Ureter (tissue), 1 donor: ENCODE measurements around the gene RHBDF1. TPM values are rescaled to one million over a fixed set of nuclear protein-coding genes. Genes with fewer than 3 reads are reported as not detected.
"Not testable (repeated sequence)": the region's sequence is repeated elsewhere in the genome, so short reads cannot be mapped to it uniquely, and the experiment has no call there.

Source experiments
- DNase-seq: peaks from one replicate; pipeline ENCODE4 v3.0.0-alpha.2; 2020; ENCODE audit warnings: low spot score
- total RNA-seq: library from RNA; stranded (reverse); gene quantifications from one replicate; pipeline ENCODE4 v1.2.4, GENCODE V29; 2023
- donor health status: DM: yes; HTN: yes; CAD: no.

RHBDF1 gene
- total RNA-seq, 1 donor from 2014 or later: 49.0 TPM

GRCh38 chr16:36336-36984 lies 36.0 kb downstream of the RHBDF1 start:
- DNase-seq: no peak

DNA sequence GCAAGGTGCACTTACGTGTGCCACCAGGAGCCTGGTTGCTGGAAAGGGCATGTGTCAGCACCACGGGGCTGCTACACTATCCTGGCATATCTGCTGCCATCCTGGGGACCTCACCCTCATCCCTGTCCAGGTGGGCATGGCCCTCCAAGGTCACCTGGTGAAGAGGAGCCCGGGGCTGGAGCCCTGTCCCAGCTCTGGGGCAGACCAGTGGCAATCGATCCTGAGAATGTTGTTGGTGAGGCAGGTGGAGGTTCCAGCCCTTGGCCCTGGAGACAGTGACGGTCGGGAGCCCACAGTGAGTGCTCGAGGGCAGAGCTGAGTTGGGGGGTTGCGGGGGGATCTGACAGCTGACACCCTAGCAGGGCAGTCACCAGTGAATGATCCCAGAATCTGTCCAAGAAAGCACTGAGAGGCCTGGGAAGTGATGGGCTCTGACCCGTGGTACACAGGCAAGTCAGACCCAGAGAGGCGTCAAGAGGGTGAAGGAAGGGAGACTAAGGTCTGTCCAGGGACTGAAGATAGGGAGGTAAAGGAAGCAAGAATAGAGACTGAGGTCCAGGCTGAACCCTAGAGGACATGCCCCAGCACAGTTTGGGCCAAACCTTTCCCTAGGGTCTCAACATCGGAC lies 36.6 kb downstream of the RHBDF1 start:
- no peak for DNase-seq

GRCh38 chr16:35011-35677 lies 37.3 kb downstream of the RHBDF1 start:
- no peak for DNase-seq

DNA sequence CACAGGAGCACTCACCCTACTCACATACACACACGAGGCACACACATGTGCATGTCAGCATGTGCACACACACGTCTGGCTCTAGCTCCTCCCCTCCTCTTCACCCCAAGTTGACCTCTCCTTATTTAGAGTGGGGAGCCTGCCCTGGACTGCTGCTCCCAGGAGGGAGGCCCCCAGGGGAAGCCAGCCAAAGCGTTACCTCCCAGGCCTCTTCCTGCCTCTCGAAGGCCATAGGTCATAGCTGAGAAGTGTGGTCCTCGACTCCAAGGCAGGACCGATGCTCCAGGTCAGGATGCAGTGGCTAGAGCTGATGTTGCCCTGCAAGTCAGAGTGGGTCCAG lies 37.8 kb downstream of the RHBDF1 start:
- DNase-seq: no peak

- no peak for DNase-seq
Measured at GRCh38 chr16:33877-34647, 38.4 kb downstream of the RHBDF1 start.

DNA sequence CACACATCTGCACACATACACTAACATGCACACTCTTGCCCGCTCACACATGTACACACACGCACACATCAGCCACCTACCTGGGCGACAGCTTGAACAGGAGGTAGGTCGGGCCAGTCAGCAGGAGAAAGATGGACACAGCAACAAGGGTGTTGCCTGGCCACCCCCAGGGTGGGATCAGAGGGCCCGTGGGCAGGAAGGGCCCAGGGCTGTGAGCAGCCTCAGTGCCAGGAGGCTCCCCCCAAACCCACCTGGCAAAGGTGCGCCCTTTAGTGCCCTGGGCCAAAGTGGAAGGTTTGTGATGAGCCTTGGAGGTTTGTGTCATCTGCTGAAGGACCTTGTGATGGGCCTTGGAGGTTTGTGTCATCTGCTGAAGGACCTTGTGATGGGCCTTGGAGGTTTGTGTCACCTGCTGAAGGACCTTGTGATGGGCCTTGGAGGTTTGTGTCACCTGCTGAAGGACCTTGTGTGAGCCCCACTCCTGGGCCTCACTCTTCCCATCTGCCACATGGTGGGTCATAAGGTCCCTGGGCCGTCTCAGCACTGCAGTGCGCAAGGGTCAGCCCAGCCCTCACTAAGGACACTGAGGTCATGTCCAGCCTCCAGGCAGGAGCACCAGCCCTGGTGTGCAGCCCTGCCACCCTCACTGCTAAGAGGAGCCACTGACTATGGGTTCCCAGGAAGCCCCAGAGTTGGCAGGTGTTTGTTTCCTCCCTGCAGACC lies 39.1 kb downstream of the RHBDF1 start:
- DNase-seq: not testable (repeated sequence)

GRCh38 chr16:30627-31026 lies 41.8 kb downstream of the RHBDF1 start:
- DNase-seq: not testable (repeated sequence)

DNA sequence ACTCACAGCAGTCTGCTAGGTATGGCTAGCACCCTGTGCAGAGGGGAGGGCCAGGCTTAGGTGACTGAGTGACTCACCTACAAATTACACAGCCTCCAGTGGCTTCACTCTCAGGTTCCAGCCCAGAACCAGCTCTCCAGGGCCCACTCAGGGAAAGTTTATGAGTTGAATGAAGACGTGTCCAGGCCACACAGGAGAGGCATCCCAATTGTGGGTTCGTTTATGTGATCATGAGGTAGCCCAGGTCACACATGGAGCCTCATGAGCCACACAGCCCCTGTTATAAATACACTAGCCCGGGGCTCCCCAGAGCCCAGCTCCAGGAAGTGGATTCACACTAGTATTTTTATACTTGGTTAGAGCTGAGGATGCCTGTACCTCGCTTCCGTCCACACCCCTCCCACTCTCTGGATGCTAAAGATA lies 46.5 kb downstream of the RHBDF1 start:
- DNase-seq: not testable (repeated sequence)

GRCh38 chr16:24151-24550 lies 48.3 kb downstream of the RHBDF1 start:
- DNase-seq: not testable (repeated sequence)

DNA sequence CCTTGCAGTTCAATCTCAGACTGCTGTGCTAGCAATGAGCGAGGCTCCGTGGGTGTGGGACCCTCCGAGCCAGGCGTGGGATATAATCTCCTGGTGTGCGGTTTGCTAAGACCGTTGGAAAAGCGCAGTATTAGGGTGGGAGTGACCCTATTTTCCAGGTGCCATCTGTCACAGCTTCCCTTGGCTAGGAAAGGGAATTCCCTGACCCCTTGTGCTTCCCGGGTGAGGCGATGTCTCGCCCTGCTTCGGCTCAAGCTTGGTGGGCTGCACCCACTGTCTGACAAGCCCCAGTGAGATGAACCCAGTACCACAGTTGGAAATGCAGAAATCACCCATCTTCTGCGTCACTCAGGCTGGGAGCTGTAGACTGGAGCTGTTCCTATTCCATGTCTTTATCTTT lies 51.5 kb downstream of the RHBDF1 start:
- not testable (repeated sequence) for DNase-seq

- DNase-seq: not testable (repeated sequence)
Measured at GRCh38 chr16:17062-17765, 55.2 kb downstream of the RHBDF1 start.

- peak; percentile 94 for DNase-seq
Measured at GRCh38 chr16:10772-11171, 61.7 kb downstream of the RHBDF1 start.

- DNase-seq: no peak
Measured at GRCh38 chr16:9903-10665, 62.3 kb downstream of the RHBDF1 start.

Other genes with a start within 250 kb of the RHBDF1 start
- gene POLR3K, start 19.0 kb downstream of the RHBDF1 start, total RNA-seq: 14.9 TPM
- gene SNRNP25, start 18.8 kb downstream of the RHBDF1 start, total RNA-seq: 16.8 TPM
- 38.2 TPM for gene MPG, start 5.6 kb upstream of the RHBDF1 start, total RNA-seq
- 42.5 TPM for gene NPRL3, start 66.0 kb upstream of the RHBDF1 start, total RNA-seq
- gene HBZ, start 80.0 kb upstream of the RHBDF1 start, total RNA-seq: not detected
- not detected for gene HBM, start 93.3 kb upstream of the RHBDF1 start, total RNA-seq
- gene HBA2, start 100.2 kb upstream of the RHBDF1 start, total RNA-seq: 88.0 TPM
- gene HBA1, start 104.0 kb upstream of the RHBDF1 start, total RNA-seq: 82.1 TPM
- gene HBQ1, start 107.8 kb upstream of the RHBDF1 start, total RNA-seq: not detected
- gene LUC7L, start 156.8 kb upstream of the RHBDF1 start, total RNA-seq: 85.3 TPM
- 89.4 TPM for gene FAM234A, start 162.2 kb upstream of the RHBDF1 start, total RNA-seq
- 4.5 TPM for gene RGS11, start 203.3 kb upstream of the RHBDF1 start, total RNA-seq
- gene ARHGDIG, start 208.0 kb upstream of the RHBDF1 start, total RNA-seq: not detected
- gene PDIA2, start 210.5 kb upstream of the RHBDF1 start, total RNA-seq: not detected